Heart left ventricle (tissue), 13 donors: Measurements from ENCODE around the gene SCN4B.

Source experiments
- POLR2A ChIP-seq, 2 donors: fragments of 450-650 bp; IDR thresholded peaks; one replicate each; pipeline ENCODE4 v1.6.1; 2017; ENCODE audit warnings: antibody characterized with exemption in 2 of 2, mild to moderate bottlenecking in 2 of 2, moderate library complexity in 2 of 2
- TF ChIP-seq, protein P1 (sequence below), 12 donors: fragments of 200-600 bp; sonication (generic) in 4 of 12; IDR thresholded peaks; one replicate each; pipeline versions ENCODE4 v1.5.0 to v1.8.0; 2018 to 2022; ENCODE audit warnings: antibody characterized with exemption in 12 of 12, mild to moderate bottlenecking in 5 of 12
- donor health status: ischemic (EF 13 %, LVEDD 7.1; RV severe dilation, severe dysfunction).
- donor health status: DM: no; HTN: yes; CAD: no.
- donor health status: DM: no; HTN: no; CAD: no.
- donor health status: ischemic (EF 25% LVEDD 6.9; RV normal size, moderate dysfunction).
- donor health status: ischemic (EF 25% LVEDD 5.7; RV mildly dilated, moderate dysfunction).
- donor health status: ischemic (EF 35%, LVEDD 5.7; RV mildly dilated, moderate dysfunction).
- donor health status: nonischemic (EF 11% LVEDD 7.7; RV severe dilation, severe dysfunction).
- donor health status: DM: yes; HTN: yes; CAD: no.
- donor health status: PGD.
- donor health status: ischemic (EF 29% LVEDD 5.4; RV normal size, mild dysfunction).
- donor health status: nonischemic (EF 23%, LVEDD 6.1; RV moderate dilation, normal function).

DNA sequence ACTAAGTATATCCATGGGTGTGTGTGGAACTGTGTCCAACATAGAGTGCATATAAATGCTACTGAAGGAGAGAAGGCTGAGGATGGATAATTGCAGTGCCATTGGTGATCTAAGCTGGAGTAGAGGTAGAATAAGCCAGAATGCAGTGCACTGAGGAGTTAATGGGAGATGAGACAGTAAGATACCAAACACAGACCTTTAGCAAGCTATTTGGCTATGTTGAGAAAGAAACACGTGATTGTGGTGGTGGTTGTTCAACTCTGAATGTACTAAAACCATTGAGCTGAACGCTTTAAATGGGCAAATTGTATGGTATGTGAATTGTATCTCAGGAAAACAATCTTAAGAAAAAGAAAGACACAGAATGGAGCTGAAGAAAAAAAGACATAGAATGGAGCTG is 49.3 kb upstream of the SCN4B start:
- TF ChIP-seq, protein P1, sequence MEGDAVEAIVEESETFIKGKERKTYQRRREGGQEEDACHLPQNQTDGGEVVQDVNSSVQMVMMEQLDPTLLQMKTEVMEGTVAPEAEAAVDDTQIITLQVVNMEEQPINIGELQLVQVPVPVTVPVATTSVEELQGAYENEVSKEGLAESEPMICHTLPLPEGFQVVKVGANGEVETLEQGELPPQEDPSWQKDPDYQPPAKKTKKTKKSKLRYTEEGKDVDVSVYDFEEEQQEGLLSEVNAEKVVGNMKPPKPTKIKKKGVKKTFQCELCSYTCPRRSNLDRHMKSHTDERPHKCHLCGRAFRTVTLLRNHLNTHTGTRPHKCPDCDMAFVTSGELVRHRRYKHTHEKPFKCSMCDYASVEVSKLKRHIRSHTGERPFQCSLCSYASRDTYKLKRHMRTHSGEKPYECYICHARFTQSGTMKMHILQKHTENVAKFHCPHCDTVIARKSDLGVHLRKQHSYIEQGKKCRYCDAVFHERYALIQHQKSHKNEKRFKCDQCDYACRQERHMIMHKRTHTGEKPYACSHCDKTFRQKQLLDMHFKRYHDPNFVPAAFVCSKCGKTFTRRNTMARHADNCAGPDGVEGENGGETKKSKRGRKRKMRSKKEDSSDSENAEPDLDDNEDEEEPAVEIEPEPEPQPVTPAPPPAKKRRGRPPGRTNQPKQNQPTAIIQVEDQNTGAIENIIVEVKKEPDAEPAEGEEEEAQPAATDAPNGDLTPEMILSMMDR (IDR thresholded peaks at IDR 0.05), result no peak
- TF ChIP-seq POLR2A (IDR thresholded peaks at IDR 0.05), result no peak
